Lung (tissue), 12 donors: ENCODE data around the gene SELENOM. TPM values are rescaled to one million over a fixed set of nuclear protein-coding genes. Genes with fewer than 3 reads are reported as not detected.

Source experiments
- ATAC-seq: fragments of 200-7000 bp; cut with Tn5 transposase; one replicate; pipeline ENCODE4 v1.9.1; 2020; ENCODE audit warnings: moderate number of reproducible peaks; ENCODE audit not compliant: insufficient read depth, low FRiP score
- DNase-seq, 3 donors: peaks; one replicate each; pipeline ENCODE4 v3.0.0-alpha.2; 2013 to 2017
- H3K27ac ChIP-seq, 2 donors: one replicate each; pipeline ENCODE4 v1.5.1; 2013; ENCODE audit warnings: mild to moderate bottlenecking in 2 of 2, moderate library complexity in 2 of 2, control low read depth in 1 of 2, inconsistent platforms in 1 of 2, low read depth in 1 of 2, low read length in 1 of 2
- H3K27me3 ChIP-seq, 3 donors: one replicate each; pipeline ENCODE4 v1.5.1; 2013; ENCODE audit warnings: low read length in 2 of 3; ENCODE audit not compliant: control insufficient read depth in 3 of 3, insufficient read depth in 3 of 3
- H3K36me3 ChIP-seq, 4 donors: one replicate each; pipeline ENCODE4 v1.5.1; 2013; ENCODE audit warnings: low read length in 4 of 4, mild to moderate bottlenecking in 1 of 4, moderate library complexity in 1 of 4; ENCODE audit not compliant: control insufficient read depth in 4 of 4, insufficient read depth in 4 of 4
- H3K4me1 ChIP-seq, 5 donors: one replicate each; pipeline ENCODE4 v1.5.1; 2013; ENCODE audit warnings: low read length in 5 of 5, mild to moderate bottlenecking in 2 of 5, moderate library complexity in 1 of 5; ENCODE audit not compliant: control insufficient read depth in 5 of 5, insufficient read depth in 5 of 5
- H3K4me3 ChIP-seq: one replicate; pipeline ENCODE4 v1.5.1; 2013; ENCODE audit warnings: mild to moderate bottlenecking, control low read depth, moderate library complexity
- H3K9ac ChIP-seq, 2 donors: one replicate each; pipeline ENCODE4 v1.5.1; 2013; ENCODE audit warnings: low read length in 2 of 2, control low read depth in 1 of 2; ENCODE audit not compliant: insufficient read depth in 1 of 2
- H3K9me3 ChIP-seq, 4 donors: one replicate each; pipeline ENCODE4 v1.5.1; 2013; ENCODE audit warnings: low read length in 3 of 4, mild to moderate bottlenecking in 1 of 4, moderate library complexity in 1 of 4; ENCODE audit not compliant: control insufficient read depth in 4 of 4, insufficient read depth in 3 of 4
- CTCF ChIP-seq: IDR thresholded peaks from 2 replicates; pipeline ENCODE4 v1.5.1; 2012; ENCODE audit warnings: mild to moderate bottlenecking; ENCODE audit errors: control extremely low read depth, extremely low read depth
- WGBS, 2 donors: extraction: QIAGEN DNeasy Blood & Tissue Kit; methylation state at CpG; one replicate each; pipeline ENCODE4 v1.1.7; 2013; 5-methylcytosine and 5-hydroxymethylcytosine counted together
- polyA plus RNA-seq, 2 donors: library from polyadenylated mRNA; stranded (reverse); fragments of 200-250 nt; gene quantifications; one replicate each; pipeline ENCODE4 v1.2.1, GENCODE V29; 2013
- total RNA-seq, 2 donors: library from RNA; depleted of rRNA in 1 of 2; stranded (reverse); fragments of >200 nt in 1 of 2; gene quantifications; one replicate each; pipeline ENCODE4 v1.2.1, GENCODE V29; 2014 to 2021
- donor health status: control.
- donor health status: control.
- donor health status: Bipolar disorder and iron deficiency.
- donor health status: healthy.
- donor health status: DM: yes; HTN: yes; CAD: no.

Gene SELENOM
- total and polyA plus RNA-seq, 4 donors: 26.6 to 159 (median 147) TPM

- DNase-seq (no peak), ATAC-seq (no peak)
- H3K27me3 ChIP-seq: no peaks in the 10 kb centered on the region
- peak overlapping the region in 1 of 2 donors; percentile 80 for H3K27ac ChIP-seq
- peaks cover 0 to 1% (median 0%) of the 10 kb centered on the region in 5 donors for H3K4me1 ChIP-seq
- H3K36me3 ChIP-seq: no peaks in the 10 kb centered on the region
- H3K9me3 ChIP-seq: no peaks in the 10 kb centered on the region
- TF ChIP-seq CTCF: no peak
- H3K4me3 ChIP-seq: peak overlapping the region; percentile 21
- peak overlapping the region in 1 of 2 donors; percentile 28 for H3K9ac ChIP-seq
- 82 to 87% methylated on average over 4 of the region's 4 CpGs for WGBS, 2 donors
Measured at GRCh38 chr22:31123292-31123602, 15.9 kb upstream of the SELENOM start.

GRCh38 chr22:31122532-31123291 lies 15.3 kb upstream of the SELENOM start, which contains the start of gene INPP5J:
Gene INPP5J (plus strand): TSS chr22:31122966. CDS start chr22:31123015, 49 bp downstream.
- peak within 1 kb of the TSS in 1 of 2 donors; percentile 28 for H3K9ac ChIP-seq
- no peaks in the 10 kb centered on the region for H3K36me3 ChIP-seq
- 40 to 64% methylated on average over 10 of the region's 10 CpGs for WGBS, 2 donors
- peak within 1 kb of the TSS; percentile 9 to 80 for H3K27ac ChIP-seq
- ATAC-seq: no peak
- H3K4me3 ChIP-seq: peak within 1 kb of the TSS; percentile 21
- H3K4me1 ChIP-seq: peaks cover 0 to 1% (median 0%) of the 10 kb centered on the region in 5 donors
- no peaks in the 10 kb centered on the region for H3K9me3 ChIP-seq
- H3K27me3 ChIP-seq: no peaks in the 10 kb centered on the region
- no peak for TF ChIP-seq CTCF
- peak; percentile 50 to 60 (median 55) for DNase-seq

GRCh38 chr22:31122196-31122531 lies 14.8 kb upstream of the SELENOM start:
- 79 to 95% methylated on average over 2 of the region's 2 CpGs for WGBS, 2 donors
- no peak for DNase-seq
- ATAC-seq: no peak
- Histone ChIP-seq H3K27me3 (no peaks in the 10 kb centered on the region), H3K36me3 (no peaks in the 10 kb centered on the region), H3K4me1 (peaks cover 0 to 1% (median 0%) of the 10 kb centered on the region in 5 donors), H3K9me3 (no peaks in the 10 kb centered on the region), H3K4me3 (no peak overlapping the region), H3K9ac (no peak overlapping the region), H3K27ac (peak overlapping the region in 1 of 2 donors; percentile 80)
- TF ChIP-seq CTCF: no peak
